ENCODE measurements around the gene SRD5A3. TPM values are rescaled to one million over a fixed set of nuclear protein-coding genes. Genes with fewer than 3 reads are reported as not detected.
A peak's percentile ranks its signal among the peaks of the same experiment; 100 is the strongest.

SRD5A3 gene
- total and polyA plus RNA-seq, 9 of the 15 experiments (the other 6 are each of a cell fraction or from before 2014, with no cell fraction given), result 2.5 to 37.0 (median 13.3) TPM

DNA sequence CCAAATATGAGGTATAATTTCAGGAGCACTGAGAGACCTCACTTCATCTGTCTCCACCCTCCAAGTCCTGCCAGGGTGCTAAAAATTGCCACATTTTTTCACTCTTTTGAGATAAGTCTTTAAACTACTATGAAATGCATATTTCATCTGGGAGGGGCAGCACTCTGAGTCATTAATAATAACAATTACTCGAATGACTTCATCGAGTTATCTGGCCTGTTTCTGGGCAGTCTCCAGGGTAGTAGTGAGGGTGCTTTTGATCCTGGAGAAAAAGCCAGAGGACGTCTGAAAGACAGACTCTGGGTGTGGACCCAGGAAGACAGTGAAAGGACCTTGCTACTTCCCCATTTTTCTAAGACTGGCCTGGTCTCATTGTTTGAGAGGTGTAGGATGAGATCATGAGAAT, 42.3 kb upstream of the SRD5A3 start:
- BruUV-seq (replicated peaks), result no TSS peak
- DNase-seq (ENCODE audit: extremely low read depth in 1 of 4, low spot score in 3 of 4) (no peak), FAIRE-seq (no peak), ATAC-seq (no peak)
- intact Hi-C loops (cut with micrococcal nuclease) (no loop called here), in situ Hi-C loops (cut with MboI) (loop anchor here (25.0 kb wide), 1 partner anchor 991 kb away; no protein-coding TSS in a partner anchor)
- TF ChIP-seq TCF7 (IDR thresholded peaks at IDR 0.05; ENCODE audit: borderline replicate concordance), result no peak
- TF ChIP-seq SPI1 (IDR thresholded peaks at IDR 0.05; ENCODE audit: borderline replicate concordance, low read depth, low read length), result peak; percentile 9; the same call in 1 of the 2 replicates
- Histone ChIP-seq H3K27me3 (ENCODE audit: control insufficient read depth in 2 of 2, insufficient read depth in 2 of 2, low read length in 2 of 2) (no peaks in the 10 kb centered on the region), H3K4me3 (no peak overlapping the region), H3K9me1 (ENCODE audit: control insufficient read depth, insufficient read depth, low read length) (no peaks in the 10 kb centered on the region), H3K27ac (ENCODE audit: extremely low read depth, low read depth, low read length) (no peak overlapping the region), H3K9ac (ENCODE audit: insufficient read depth in 1 of 2, low read depth in 2 of 2, low read length in 2 of 2) (no peak overlapping the region), H3K9me3 (replicated peaks; ENCODE audit: control insufficient read depth, insufficient read depth, low read depth, low read length) (no peaks in the 10 kb centered on the region), H4K20me1 (replicated peaks; ENCODE audit: control insufficient read depth, insufficient read depth, low read length) (no peaks in the 10 kb centered on the region), H2AFZ (ENCODE audit: low read depth, low read length) (no peak overlapping the region), H3K4me1 (replicated peaks in 1 of 2; ENCODE audit: control insufficient read depth in 2 of 2, insufficient read depth in 2 of 2, low read length in 2 of 2) (no peaks in the 10 kb centered on the region), H3K36me3 (ENCODE audit: control insufficient read depth, insufficient read depth, low read length) (no peaks in the 10 kb centered on the region), H3K79me2 (ENCODE audit: control insufficient read depth, insufficient read depth, low read length) (no peaks in the 10 kb centered on the region), H3K4me2 (ENCODE audit: insufficient read depth, low read length) (no peak overlapping the region)
- CTCF ChIA-PET (ENCODE audit: low intra/inter-chr PET ratio), result no interaction called here
- WGBS (ENCODE audit: insufficient coverage, low coverage, missing lambda C conversion rate), result 2% methylated on average over 3 of the region's 3 CpGs
- POLR2A ChIA-PET, result no interaction called here

DNA sequence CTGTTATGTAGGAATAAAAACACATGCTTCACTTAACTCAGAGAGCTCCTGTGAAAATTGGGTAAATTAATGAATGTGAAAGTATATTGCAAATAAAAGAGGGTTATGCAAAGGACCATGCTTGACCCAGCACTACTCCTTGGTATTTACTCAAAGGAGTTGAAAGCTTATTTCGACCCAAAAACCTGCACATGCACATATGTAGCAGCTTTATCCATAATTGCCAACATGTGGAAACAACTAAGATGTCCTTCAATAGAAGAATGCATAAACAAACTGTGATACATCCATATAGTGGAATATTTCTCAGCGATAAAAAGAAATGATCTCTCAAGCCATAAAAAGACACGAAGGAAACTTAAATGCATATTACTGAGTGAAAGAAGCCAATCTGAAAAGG, 41.7 kb upstream of the SRD5A3 start:
- Histone ChIP-seq H2AFZ (ENCODE audit: low read depth, low read length) (no peak overlapping the region), H4K20me1 (replicated peaks; ENCODE audit: control insufficient read depth, insufficient read depth, low read length) (no peaks in the 10 kb centered on the region), H3K9ac (ENCODE audit: insufficient read depth in 1 of 2, low read depth in 2 of 2, low read length in 2 of 2) (no peak overlapping the region), H3K9me1 (ENCODE audit: control insufficient read depth, insufficient read depth, low read length) (no peaks in the 10 kb centered on the region), H3K4me2 (ENCODE audit: insufficient read depth, low read length) (no peak overlapping the region), H3K27ac (ENCODE audit: extremely low read depth, low read depth, low read length) (no peak overlapping the region), H3K4me1 (replicated peaks in 1 of 2; ENCODE audit: control insufficient read depth in 2 of 2, insufficient read depth in 2 of 2, low read length in 2 of 2) (no peaks in the 10 kb centered on the region), H3K36me3 (ENCODE audit: control insufficient read depth, insufficient read depth, low read length) (no peaks in the 10 kb centered on the region), H3K79me2 (ENCODE audit: control insufficient read depth, insufficient read depth, low read length) (no peaks in the 10 kb centered on the region), H3K9me3 (replicated peaks; ENCODE audit: control insufficient read depth, insufficient read depth, low read depth, low read length) (no peaks in the 10 kb centered on the region), H3K27me3 (ENCODE audit: control insufficient read depth in 2 of 2, insufficient read depth in 2 of 2, low read length in 2 of 2) (no peaks in the 10 kb centered on the region), H3K4me3 (no peak overlapping the region)
- CTCF ChIA-PET (ENCODE audit: low intra/inter-chr PET ratio), result no interaction called here
- WGBS (ENCODE audit: insufficient coverage, low coverage, missing lambda C conversion rate), result 2% methylated on average over 3 of the region's 3 CpGs
- in situ Hi-C loops (cut with MboI) (loop anchor here (25.0 kb wide), 1 partner anchor 992 kb away; no protein-coding TSS in a partner anchor), intact Hi-C loops (cut with micrococcal nuclease) (no loop called here)
- DNase-seq (ENCODE audit: extremely low read depth in 1 of 4, low spot score in 3 of 4) (no peak), FAIRE-seq (no peak), ATAC-seq (no peak)
- no TSS peak for BruUV-seq (replicated peaks)
- POLR2A ChIA-PET, result no interaction called here
- TF ChIP-seq XRCC4 (IDR thresholded peaks at IDR 0.05; ENCODE audit: extremely low read depth, insufficient read depth, insufficient read length) (no peak), NR1H2 (CRISPR knock-in tag; IDR thresholded peaks at IDR 0.05) (no peak), DIDO1 (tag; IDR thresholded peaks at IDR 0.05; ENCODE audit: low read depth) (no peak), ZNF408 (CRISPR knock-in tag; IDR thresholded peaks at IDR 0.05; ENCODE audit: low read depth) (no peak)
- TF ChIP-seq, protein P1, sequence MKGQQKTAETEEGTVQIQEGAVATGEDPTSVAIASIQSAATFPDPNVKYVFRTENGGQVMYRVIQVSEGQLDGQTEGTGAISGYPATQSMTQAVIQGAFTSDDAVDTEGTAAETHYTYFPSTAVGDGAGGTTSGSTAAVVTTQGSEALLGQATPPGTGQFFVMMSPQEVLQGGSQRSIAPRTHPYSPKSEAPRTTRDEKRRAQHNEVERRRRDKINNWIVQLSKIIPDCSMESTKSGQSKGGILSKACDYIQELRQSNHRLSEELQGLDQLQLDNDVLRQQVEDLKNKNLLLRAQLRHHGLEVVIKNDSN (CRISPR knock-in tag; IDR thresholded peaks at IDR 0.05), result no peak
